ENCODE data around the gene ATP2C2.

The ATP2C2 gene

DNA sequence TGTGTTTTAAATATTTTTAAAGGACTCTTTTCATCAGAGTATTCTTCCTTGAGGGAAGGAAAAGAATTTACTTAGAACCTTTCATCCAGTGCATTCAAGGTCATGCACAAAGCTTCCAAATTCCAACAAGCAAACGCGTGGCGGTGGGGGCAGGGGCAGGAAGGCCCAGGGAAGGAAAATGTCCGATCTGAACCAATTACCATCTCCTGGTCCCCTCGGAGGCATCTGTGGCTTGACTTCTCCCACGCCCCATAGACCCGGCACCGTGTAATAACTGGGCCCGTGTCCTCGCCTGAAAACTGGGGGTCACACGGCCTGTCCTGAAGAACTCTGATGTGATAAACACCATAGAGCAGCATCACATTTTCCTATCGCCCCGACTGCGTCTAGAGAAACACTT lies 117.8 kb downstream of the ATP2C2 start:
- Histone ChIP-seq H3K9me2 (replicated peaks; ENCODE audit: insufficient read depth, low read length) (no peaks in the 10 kb centered on the region), H3K36me3 (ENCODE audit: low read length) (no peaks in the 10 kb centered on the region), H2AFZ (ENCODE audit: low read depth, low read length, severe bottlenecking) (no peak overlapping the region), H3K27ac (ENCODE audit: low read depth, low read length) (no peak overlapping the region), H3K27me3 (ENCODE audit: low read length) (no peaks in the 10 kb centered on the region), H3K4me3 (ENCODE audit: insufficient read depth, low read length, poor library complexity, severe bottlenecking) (no peak overlapping the region), H3K9ac (ENCODE audit: low read length) (no peak overlapping the region), H3F3A (ENCODE audit: insufficient read depth) (no peaks in the 10 kb centered on the region), H3K4me2 (ENCODE audit: low read depth, low read length, poor library complexity, severe bottlenecking) (no peak overlapping the region), H3K9me3 (ENCODE audit: insufficient read depth, low read length) (no peaks in the 10 kb centered on the region), H3K79me2 (ENCODE audit: insufficient read depth, low read length) (no peaks in the 10 kb centered on the region), H4K20me1 (ENCODE audit: low read depth, low read length) (no peaks in the 10 kb centered on the region)
- TF ChIP-seq EZH2phosphoT487 (conservative IDR thresholded peaks at IDR 0.05; ENCODE audit: low read length): no peak
- TF ChIP-seq, protein P1, sequence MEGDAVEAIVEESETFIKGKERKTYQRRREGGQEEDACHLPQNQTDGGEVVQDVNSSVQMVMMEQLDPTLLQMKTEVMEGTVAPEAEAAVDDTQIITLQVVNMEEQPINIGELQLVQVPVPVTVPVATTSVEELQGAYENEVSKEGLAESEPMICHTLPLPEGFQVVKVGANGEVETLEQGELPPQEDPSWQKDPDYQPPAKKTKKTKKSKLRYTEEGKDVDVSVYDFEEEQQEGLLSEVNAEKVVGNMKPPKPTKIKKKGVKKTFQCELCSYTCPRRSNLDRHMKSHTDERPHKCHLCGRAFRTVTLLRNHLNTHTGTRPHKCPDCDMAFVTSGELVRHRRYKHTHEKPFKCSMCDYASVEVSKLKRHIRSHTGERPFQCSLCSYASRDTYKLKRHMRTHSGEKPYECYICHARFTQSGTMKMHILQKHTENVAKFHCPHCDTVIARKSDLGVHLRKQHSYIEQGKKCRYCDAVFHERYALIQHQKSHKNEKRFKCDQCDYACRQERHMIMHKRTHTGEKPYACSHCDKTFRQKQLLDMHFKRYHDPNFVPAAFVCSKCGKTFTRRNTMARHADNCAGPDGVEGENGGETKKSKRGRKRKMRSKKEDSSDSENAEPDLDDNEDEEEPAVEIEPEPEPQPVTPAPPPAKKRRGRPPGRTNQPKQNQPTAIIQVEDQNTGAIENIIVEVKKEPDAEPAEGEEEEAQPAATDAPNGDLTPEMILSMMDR (IDR thresholded peaks at IDR 0.05; ENCODE audit: insufficient read depth, low read length, poor library complexity, severe bottlenecking): no peak

DNA sequence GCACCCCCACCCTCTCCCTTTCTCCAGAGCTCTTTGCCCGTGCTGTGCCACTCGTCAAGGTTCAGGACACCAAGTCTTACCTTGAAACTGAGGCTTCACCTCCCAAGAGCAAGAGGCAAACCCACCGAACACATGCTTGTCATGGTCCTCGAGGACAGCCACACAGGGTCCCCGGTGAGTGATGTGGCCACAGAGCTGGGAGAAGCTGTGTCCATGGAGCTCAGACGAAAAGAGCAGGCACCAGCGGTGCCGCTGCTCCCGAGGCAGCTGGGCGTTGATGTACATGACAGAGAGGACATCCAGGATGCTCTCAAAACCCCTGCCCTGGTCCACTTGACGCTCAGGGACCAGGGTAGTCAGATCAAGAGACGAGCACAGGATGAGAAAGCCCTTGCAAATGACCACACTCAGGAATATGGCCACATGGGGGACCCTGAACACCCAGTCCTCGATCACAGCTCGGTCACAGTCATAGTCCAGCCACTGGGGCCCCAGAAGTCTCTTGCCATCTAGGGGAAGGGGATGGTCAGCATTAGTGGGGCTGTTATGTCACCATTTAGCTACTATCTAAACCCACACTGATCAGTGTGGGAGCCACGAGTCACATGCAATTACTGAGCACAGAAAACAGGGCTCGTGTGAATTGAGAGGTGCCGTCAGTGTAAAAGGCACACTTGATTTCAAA lies 118.4 kb downstream of the ATP2C2 start:
- Histone ChIP-seq H4K20me1 (ENCODE audit: low read depth, low read length) (no peaks in the 10 kb centered on the region), H2AFZ (ENCODE audit: low read depth, low read length, severe bottlenecking) (no peak overlapping the region), H3K9me2 (replicated peaks; ENCODE audit: insufficient read depth, low read length) (no peaks in the 10 kb centered on the region), H3K9ac (ENCODE audit: low read length) (no peak overlapping the region), H3F3A (ENCODE audit: insufficient read depth) (no peaks in the 10 kb centered on the region), H3K4me2 (ENCODE audit: low read depth, low read length, poor library complexity, severe bottlenecking) (no peak overlapping the region), H3K79me2 (ENCODE audit: insufficient read depth, low read length) (no peaks in the 10 kb centered on the region), H3K27me3 (ENCODE audit: low read length) (no peaks in the 10 kb centered on the region), H3K4me3 (ENCODE audit: insufficient read depth, low read length, poor library complexity, severe bottlenecking) (no peak overlapping the region), H3K27ac (ENCODE audit: low read depth, low read length) (no peak overlapping the region), H3K36me3 (ENCODE audit: low read length) (no peaks in the 10 kb centered on the region), H3K9me3 (ENCODE audit: insufficient read depth, low read length) (no peaks in the 10 kb centered on the region)
- no peak for TF ChIP-seq EZH2phosphoT487 (conservative IDR thresholded peaks at IDR 0.05; ENCODE audit: low read length)
- TF ChIP-seq, protein P1 (IDR thresholded peaks at IDR 0.05; ENCODE audit: insufficient read depth, low read length, poor library complexity, severe bottlenecking): no peak

DNA sequence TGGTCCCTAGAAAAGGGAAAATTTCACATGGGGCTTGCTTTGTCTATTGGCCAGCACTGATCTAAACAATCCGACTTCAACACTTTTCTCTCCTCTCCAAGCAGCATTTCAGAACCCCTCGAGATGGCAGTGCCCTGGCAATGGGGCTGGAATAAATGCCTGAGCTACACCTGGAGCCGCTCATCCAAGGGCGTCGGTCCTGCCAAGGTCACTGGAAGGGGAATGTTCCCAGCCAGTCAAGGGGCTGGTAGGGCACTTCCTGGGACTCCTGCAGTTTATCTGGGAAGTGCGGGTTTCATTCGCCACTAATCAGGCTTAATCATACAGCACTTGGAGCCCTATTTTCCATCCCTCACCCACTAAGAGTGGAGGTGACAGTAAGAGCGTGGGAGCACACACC lies 119.0 kb downstream of the ATP2C2 start:
- Histone ChIP-seq H3K9ac (ENCODE audit: low read length) (no peak overlapping the region), H3K9me2 (replicated peaks; ENCODE audit: insufficient read depth, low read length) (no peaks in the 10 kb centered on the region), H3K4me3 (ENCODE audit: insufficient read depth, low read length, poor library complexity, severe bottlenecking) (no peak overlapping the region), H4K20me1 (ENCODE audit: low read depth, low read length) (no peaks in the 10 kb centered on the region), H3K9me3 (ENCODE audit: insufficient read depth, low read length) (no peaks in the 10 kb centered on the region), H3K4me2 (ENCODE audit: low read depth, low read length, poor library complexity, severe bottlenecking) (no peak overlapping the region), H3K27me3 (ENCODE audit: low read length) (no peaks in the 10 kb centered on the region), H3K36me3 (ENCODE audit: low read length) (no peaks in the 10 kb centered on the region; the same call in 1 of the 2 replicates), H3F3A (ENCODE audit: insufficient read depth) (no peaks in the 10 kb centered on the region), H3K79me2 (ENCODE audit: insufficient read depth, low read length) (no peaks in the 10 kb centered on the region), H3K27ac (ENCODE audit: low read depth, low read length) (no peak overlapping the region), H2AFZ (ENCODE audit: low read depth, low read length, severe bottlenecking) (no peak overlapping the region)
- TF ChIP-seq, protein P1 (IDR thresholded peaks at IDR 0.05; ENCODE audit: insufficient read depth, low read length, poor library complexity, severe bottlenecking): no peak
- no peak for TF ChIP-seq EZH2phosphoT487 (conservative IDR thresholded peaks at IDR 0.05; ENCODE audit: low read length)

All from SU-DHL-6 (cell line).